HG02571 (cell line): Measurements from ENCODE around the gene NRIP3.
"Not testable (repeated sequence)": the region's sequence is repeated elsewhere in the genome, so short reads cannot be mapped to it uniquely, and the experiment has no call there.

Experiments used
- ATAC-seq: cut with Tn5 transposase; IDR thresholded peaks from one replicate; pipeline ENCODE4 v1.9.1; 2021; ENCODE audit warnings: mild to moderate bottlenecking, moderate library complexity; ENCODE audit not compliant: unreplicated experiment

Gene NRIP3

GRCh38 chr11:9016916-9017642, 13.3 kb upstream of the NRIP3 start:
- no peak for ATAC-seq

- ATAC-seq = peak; percentile 65
Measured at GRCh38 chr11:9015677-9016076, 11.9 kb upstream of the NRIP3 start.

GRCh38 chr11:9014826-9015225, 11.0 kb upstream of the NRIP3 start:
- no peak for ATAC-seq

- no peak for ATAC-seq
Measured at GRCh38 chr11:9013373-9013772, 9.6 kb upstream of the NRIP3 start.

GRCh38 chr11:9009538-9009937, 5.7 kb upstream of the NRIP3 start:
- not testable (repeated sequence) for ATAC-seq

- ATAC-seq = no peak
Measured at GRCh38 chr11:9008661-9009060, 4.9 kb upstream of the NRIP3 start.

GRCh38 chr11:9008011-9008550, 4.3 kb upstream of the NRIP3 start:
- ATAC-seq = no peak

GRCh38 chr11:9005087-9005486, 1.3 kb upstream of the NRIP3 start:
- ATAC-seq = no peak

- no peak for ATAC-seq
Measured at GRCh38 chr11:9004183-9004926, 554 bp upstream of the NRIP3 start.

- no peak for ATAC-seq
Measured at GRCh38 chr11:9002920-9003572, 755 bp downstream of the NRIP3 start.

GRCh38 chr11:9001736-9002135, 2.1 kb downstream of the NRIP3 start:
- no peak for ATAC-seq

GRCh38 chr11:8998017-8998416, 5.8 kb downstream of the NRIP3 start:
- no peak for ATAC-seq

- no peak for ATAC-seq
Measured at GRCh38 chr11:8997451-8997850, 6.3 kb downstream of the NRIP3 start.

GRCh38 chr11:8989453-8989852, 14.3 kb downstream of the NRIP3 start:
- ATAC-seq = no peak

- no peak for ATAC-seq
Measured at GRCh38 chr11:8988329-8989234, 15.2 kb downstream of the NRIP3 start.

- ATAC-seq = no peak
Measured at GRCh38 chr11:8987446-8987845, 16.4 kb downstream of the NRIP3 start.

GRCh38 chr11:8986772-8987171, 17.0 kb downstream of the NRIP3 start:
- ATAC-seq = not testable (repeated sequence)

GRCh38 chr11:8985462-8985861, 18.3 kb downstream of the NRIP3 start:
- no peak for ATAC-seq

- ATAC-seq = no peak
Measured at GRCh38 chr11:8983552-8983951, 20.2 kb downstream of the NRIP3 start.

- no peak for ATAC-seq
Measured at GRCh38 chr11:8980485-8980884, 23.3 kb downstream of the NRIP3 start.

GRCh38 chr11:8979365-8979764, 24.4 kb downstream of the NRIP3 start:
- ATAC-seq = not testable (repeated sequence)
